ENCODE results near the gene HINT3.
"Not testable (repeated sequence)": the region's sequence is repeated elsewhere in the genome, so short reads cannot be mapped to it uniquely, and the experiment has no call there.

The HINT3 gene

GRCh38 chr6:126010040-126010439, 53.5 kb downstream of the HINT3 start:
- H3K9me3 ChIP-seq (ENCODE audit: control insufficient read depth, insufficient read depth, low read depth, low read length), result no peaks in the 10 kb centered on the region
- peaks cover 80% of the 10 kb centered on the region for H3K36me3 ChIP-seq (ENCODE audit: control insufficient read depth, insufficient read depth, low read length)
- no peak overlapping the region for H3K4me3 ChIP-seq (ENCODE audit: low read depth, low read length)
- H3K4me1 ChIP-seq (ENCODE audit: control insufficient read depth, insufficient read depth, low read length), result no peaks in the 10 kb centered on the region
- no peak overlapping the region for H3K9ac ChIP-seq (ENCODE audit: low read length)
- H3K27ac ChIP-seq (ENCODE audit: low read depth, low read length), result no peak overlapping the region
- no peaks in the 10 kb centered on the region for H3K27me3 ChIP-seq (ENCODE audit: control insufficient read depth, insufficient read depth, low read length)

DNA sequence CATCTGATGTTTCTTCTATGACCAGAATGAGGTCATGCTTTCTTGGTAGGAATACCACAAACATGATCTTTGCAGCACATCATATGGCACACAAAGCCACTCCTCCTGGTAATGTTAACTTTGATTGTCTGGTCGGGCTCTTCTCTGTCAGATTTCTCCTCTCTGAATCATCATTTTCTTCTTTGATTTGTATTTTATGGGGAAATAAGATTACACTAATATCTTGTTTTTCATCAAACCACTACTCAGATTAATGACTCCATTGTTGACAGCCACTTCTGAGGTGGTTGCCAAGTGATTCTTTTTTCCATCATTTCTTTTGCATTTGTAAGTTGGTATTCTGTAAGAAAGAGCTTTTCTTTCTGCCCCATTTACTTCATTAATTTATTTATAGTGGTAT, 59.3 kb downstream of the HINT3 start:
- H3K27me3 ChIP-seq (ENCODE audit: control insufficient read depth, insufficient read depth, low read length), result no peaks in the 10 kb centered on the region
- no peak overlapping the region for H3K27ac ChIP-seq (ENCODE audit: low read depth, low read length)
- H3K4me1 ChIP-seq (ENCODE audit: control insufficient read depth, insufficient read depth, low read length), result no peaks in the 10 kb centered on the region
- H3K36me3 ChIP-seq (ENCODE audit: control insufficient read depth, insufficient read depth, low read length), result peaks cover 88% of the 10 kb centered on the region
- H3K4me3 ChIP-seq (ENCODE audit: low read depth, low read length), result no peak overlapping the region
- H3K9ac ChIP-seq (ENCODE audit: low read length), result no peak overlapping the region
- H3K9me3 ChIP-seq (ENCODE audit: control insufficient read depth, insufficient read depth, low read depth, low read length), result no peaks in the 10 kb centered on the region

DNA sequence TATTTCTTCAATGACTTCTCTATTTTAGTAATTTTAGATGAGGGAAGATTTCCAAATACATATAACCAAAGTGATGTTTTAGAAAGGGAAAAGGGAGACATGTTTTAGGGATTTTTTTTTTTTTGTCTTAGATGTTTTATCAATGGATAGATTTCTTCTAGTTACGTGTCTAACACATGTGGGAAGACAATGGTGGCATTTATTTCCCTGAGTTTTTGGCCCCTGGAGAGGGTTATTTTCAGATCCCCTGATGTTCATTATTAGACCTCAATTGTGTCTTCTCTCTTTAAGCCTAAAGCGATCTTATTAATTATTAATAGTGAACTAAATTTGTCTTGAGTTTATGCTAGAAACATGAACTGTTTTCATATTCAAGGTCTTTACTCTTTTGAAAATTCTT, 60.0 kb downstream of the HINT3 start:
- Histone ChIP-seq H3K27me3 (ENCODE audit: control insufficient read depth, insufficient read depth, low read length) (no peaks in the 10 kb centered on the region), H3K4me1 (ENCODE audit: control insufficient read depth, insufficient read depth, low read length) (no peaks in the 10 kb centered on the region), H3K27ac (ENCODE audit: low read depth, low read length) (no peak overlapping the region), H3K9ac (ENCODE audit: low read length) (no peak overlapping the region), H3K4me3 (ENCODE audit: low read depth, low read length) (no peak overlapping the region), H3K9me3 (ENCODE audit: control insufficient read depth, insufficient read depth, low read depth, low read length) (no peaks in the 10 kb centered on the region), H3K36me3 (ENCODE audit: control insufficient read depth, insufficient read depth, low read length) (peaks cover 88% of the 10 kb centered on the region)

DNA sequence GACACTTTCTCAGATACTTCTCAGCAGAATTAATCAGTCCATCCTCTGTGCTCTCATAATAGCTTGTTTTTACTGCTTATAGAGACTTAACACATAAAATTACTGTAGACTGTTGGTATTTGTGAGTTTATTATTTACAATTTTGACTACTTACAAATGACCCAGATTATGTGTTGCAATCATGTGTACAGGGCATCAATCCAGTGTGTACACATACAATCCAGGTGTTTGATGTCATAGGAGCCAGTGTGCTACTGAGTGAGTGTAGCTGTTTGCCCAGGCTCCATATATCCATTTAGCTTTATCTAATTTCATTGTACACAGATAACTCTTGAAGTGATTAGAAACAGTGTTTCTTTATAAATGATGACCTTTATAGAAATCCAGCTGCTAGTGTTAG, 61.1 kb downstream of the HINT3 start:
- Histone ChIP-seq H3K4me1 (ENCODE audit: control insufficient read depth, insufficient read depth, low read length) (no peaks in the 10 kb centered on the region), H3K27ac (ENCODE audit: low read depth, low read length) (no peak overlapping the region), H3K27me3 (ENCODE audit: control insufficient read depth, insufficient read depth, low read length) (no peaks in the 10 kb centered on the region), H3K9me3 (ENCODE audit: control insufficient read depth, insufficient read depth, low read depth, low read length) (no peaks in the 10 kb centered on the region), H3K9ac (ENCODE audit: low read length) (no peak overlapping the region), H3K36me3 (ENCODE audit: control insufficient read depth, insufficient read depth, low read length) (peaks cover 88% of the 10 kb centered on the region), H3K4me3 (ENCODE audit: low read depth, low read length) (no peak overlapping the region)

DNA sequence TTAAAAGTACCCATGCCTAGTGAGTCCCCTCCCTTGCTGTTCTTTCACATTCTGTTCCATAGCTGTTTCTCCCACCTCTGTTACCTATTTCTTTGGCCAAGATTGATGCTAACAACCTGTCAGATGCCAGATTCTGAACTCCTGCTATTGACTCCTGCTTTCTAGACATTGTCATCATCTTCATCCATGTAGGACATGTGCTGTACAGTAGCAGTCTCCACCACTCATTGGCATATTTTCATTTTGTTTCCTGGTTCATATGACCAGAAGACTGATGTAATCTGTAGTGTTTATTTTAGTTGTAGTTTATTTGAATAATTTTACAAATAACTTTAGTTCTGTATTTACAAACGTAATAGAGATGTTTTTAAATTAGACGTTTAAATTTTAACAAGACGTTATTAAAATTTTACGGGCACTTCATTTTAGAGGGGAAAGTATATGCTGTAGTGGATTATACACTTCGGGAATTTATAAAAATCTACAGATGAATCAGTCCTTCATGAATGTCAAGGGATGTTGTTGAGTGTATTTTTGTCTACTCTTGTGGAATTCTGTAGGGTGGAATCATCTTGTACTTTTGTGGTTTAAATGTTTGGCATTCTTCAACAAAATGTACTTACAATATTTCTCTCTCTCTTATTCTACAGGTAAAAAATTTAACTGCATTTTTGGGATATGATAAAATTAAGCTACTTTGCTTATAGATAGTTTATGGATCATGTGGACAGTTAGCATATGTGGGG, 63.9 kb downstream of the HINT3 start:
- H3K4me3 ChIP-seq (ENCODE audit: low read depth, low read length), result no peak overlapping the region
- H3K9me3 ChIP-seq (ENCODE audit: control insufficient read depth, insufficient read depth, low read depth, low read length), result no peaks in the 10 kb centered on the region
- H3K27ac ChIP-seq (ENCODE audit: low read depth, low read length), result no peak overlapping the region
- H3K27me3 ChIP-seq (ENCODE audit: control insufficient read depth, insufficient read depth, low read length), result no peaks in the 10 kb centered on the region
- H3K9ac ChIP-seq (ENCODE audit: low read length), result no peak overlapping the region
- H3K4me1 ChIP-seq (ENCODE audit: control insufficient read depth, insufficient read depth, low read length), result no peaks in the 10 kb centered on the region
- peaks cover 85% of the 10 kb centered on the region for H3K36me3 ChIP-seq (ENCODE audit: control insufficient read depth, insufficient read depth, low read length)

- peaks cover 75% of the 10 kb centered on the region for H3K36me3 ChIP-seq (ENCODE audit: control insufficient read depth, insufficient read depth, low read length)
- H3K4me3 ChIP-seq (ENCODE audit: low read depth, low read length); H3K9me3 ChIP-seq (ENCODE audit: control insufficient read depth, insufficient read depth, low read depth, low read length); H3K4me1 ChIP-seq (ENCODE audit: control insufficient read depth, insufficient read depth, low read length); H3K9ac ChIP-seq (ENCODE audit: low read length); H3K27ac ChIP-seq (ENCODE audit: low read depth, low read length); H3K27me3 ChIP-seq (ENCODE audit: control insufficient read depth, insufficient read depth, low read length): not testable (repeated sequence)
Observed at GRCh38 chr6:126023474-126023873, 66.9 kb downstream of the HINT3 start.

- peaks cover 65% of the 10 kb centered on the region for H3K36me3 ChIP-seq (ENCODE audit: control insufficient read depth, insufficient read depth, low read length)
Observed at GRCh38 chr6:126026001-126026400, 69.4 kb downstream of the HINT3 start.

DNA sequence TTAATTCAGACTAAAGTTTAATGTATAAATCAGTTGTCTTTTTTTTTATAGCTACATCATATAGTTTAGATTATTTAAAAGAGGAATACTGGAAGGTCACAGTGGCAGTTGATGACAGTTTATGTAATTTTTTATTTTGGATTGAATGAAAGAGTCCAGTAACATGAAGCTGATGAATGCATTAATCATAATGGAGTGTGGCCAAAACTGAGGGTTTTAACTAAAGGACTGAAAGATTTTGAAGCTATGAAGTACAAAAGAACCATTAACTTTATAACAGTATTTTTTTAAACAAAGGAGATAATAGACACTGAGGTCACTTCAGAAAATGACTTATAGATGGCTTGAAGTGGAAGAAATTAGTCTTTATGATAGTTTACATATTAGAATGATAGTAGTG, 71.0 kb downstream of the HINT3 start:
- no peak overlapping the region for H3K27ac ChIP-seq (ENCODE audit: low read depth, low read length)
- no peak overlapping the region for H3K9ac ChIP-seq (ENCODE audit: low read length)
- no peaks in the 10 kb centered on the region for H3K4me1 ChIP-seq (ENCODE audit: control insufficient read depth, insufficient read depth, low read length)
- H3K27me3 ChIP-seq (ENCODE audit: control insufficient read depth, insufficient read depth, low read length), result no peaks in the 10 kb centered on the region
- H3K9me3 ChIP-seq (ENCODE audit: control insufficient read depth, insufficient read depth, low read depth, low read length), result no peaks in the 10 kb centered on the region
- H3K4me3 ChIP-seq (ENCODE audit: low read depth, low read length), result no peak overlapping the region
- peaks cover 49% of the 10 kb centered on the region for H3K36me3 ChIP-seq (ENCODE audit: control insufficient read depth, insufficient read depth, low read length)

More at GRCh38 chr6:126026001-126026400, 69.4 kb downstream of the HINT3 start:
- Histone ChIP-seq H3K9ac (ENCODE audit: low read length) (no peak overlapping the region), H3K27ac (ENCODE audit: low read depth, low read length) (no peak overlapping the region), H3K27me3 (ENCODE audit: control insufficient read depth, insufficient read depth, low read length) (no peaks in the 10 kb centered on the region), H3K9me3 (ENCODE audit: control insufficient read depth, insufficient read depth, low read depth, low read length) (no peaks in the 10 kb centered on the region), H3K4me1 (ENCODE audit: control insufficient read depth, insufficient read depth, low read length) (no peaks in the 10 kb centered on the region), H3K4me3 (ENCODE audit: low read depth, low read length) (no peak overlapping the region)
